Astrocyte (in vitro differentiated cells and primary cell): Measurements from ENCODE around the gene ARAP1.

Source experiments
- CTCF ChIP-seq: IDR thresholded peaks from 2 replicates; pipeline ENCODE4 v1.5.1; 2011; ENCODE audit warnings: low read depth, mild to moderate bottlenecking, inconsistent platforms, low read length, moderate library complexity; ENCODE audit not compliant: insufficient read depth
- EZH2 ChIP-seq: IDR thresholded peaks from 2 replicates; pipeline ENCODE4 v1.6.1; 2012; ENCODE audit warnings: mild to moderate bottlenecking, low read length, inconsistent platforms; ENCODE audit not compliant: insufficient read depth

- TF ChIP-seq CTCF (no peak), EZH2 (no peak)
Measured at GRCh38 chr11:72690166-72690565, 62.0 kb downstream of the ARAP1 start.
